ENCODE data around the gene SYT7. TPM values are rescaled to one million over a fixed set of nuclear protein-coding genes. Genes with fewer than 3 reads are reported as not detected.

The SYT7 gene
- polyA plus RNA-seq, 1 experiment = 0.04 TPM

GRCh38 chr11:61543606-61544306 lies 37.1 kb downstream of the SYT7 start:
- no peak overlapping the region for H3K4me3 ChIP-seq (ENCODE audit: low read depth, low read length)
- no peak for TF ChIP-seq CTCF (IDR thresholded peaks at IDR 0.05; ENCODE audit: insufficient read depth, low read depth, low read length)
- no peaks in the 10 kb centered on the region for H3K36me3 ChIP-seq (ENCODE audit: control insufficient read depth, insufficient read depth, low read length)
- H3K27me3 ChIP-seq (ENCODE audit: control insufficient read depth, insufficient read depth, low read length) = peaks cover 5% of the 10 kb centered on the region
- ChIA-PET CTCF (interaction anchor here (0.8 to 5.5 kb wide), 4 partner anchors 12 to 65 kb away, joined by 3 to 27 read pairs (median 13); no protein-coding TSS in a partner anchor), POLR2A (no interaction called here)
- no peak for DNase-seq (ENCODE audit: low read depth)

DNA sequence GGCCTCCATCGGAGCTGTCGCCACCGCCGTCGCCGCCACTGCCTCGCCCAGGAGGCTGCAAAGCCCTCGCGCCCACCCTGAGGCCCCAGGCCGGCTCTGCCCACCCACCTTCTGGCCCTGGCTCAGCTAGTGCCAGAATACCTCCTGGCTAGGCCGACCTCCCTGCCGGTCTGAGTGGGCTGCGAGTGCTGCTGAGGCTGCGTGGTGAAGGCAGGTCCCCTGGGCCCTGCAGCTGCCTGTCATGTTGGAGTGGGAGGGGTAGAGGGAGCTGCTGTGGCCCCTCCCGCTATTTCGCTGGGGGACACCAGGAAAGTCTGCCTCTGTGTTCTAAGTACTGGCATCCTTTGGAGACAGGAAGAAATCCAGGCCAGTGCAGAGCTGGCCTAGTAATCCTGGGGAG lies 38.2 kb downstream of the SYT7 start:
- ChIA-PET CTCF (interaction anchor here (1.0 to 5.5 kb wide), 6 partner anchors 11 to 85 kb away, joined by 3 to 27 read pairs (median 4); no protein-coding TSS in a partner anchor), POLR2A (no interaction called here)
- TF ChIP-seq CTCF (IDR thresholded peaks at IDR 0.05; ENCODE audit: insufficient read depth, low read depth, low read length) = no peak
- H3K27me3 ChIP-seq (ENCODE audit: control insufficient read depth, insufficient read depth, low read length) = peaks cover 5% of the 10 kb centered on the region
- no peak overlapping the region for H3K4me3 ChIP-seq (ENCODE audit: low read depth, low read length)
- no peak for DNase-seq (ENCODE audit: low read depth)
- H3K36me3 ChIP-seq (ENCODE audit: control insufficient read depth, insufficient read depth, low read length) = no peaks in the 10 kb centered on the region

- no peak overlapping the region for H3K4me3 ChIP-seq (ENCODE audit: low read depth, low read length)
- DNase-seq (ENCODE audit: low read depth) = no peak
- TF ChIP-seq CTCF (IDR thresholded peaks at IDR 0.05; ENCODE audit: insufficient read depth, low read depth, low read length) = no peak
- no peaks in the 10 kb centered on the region for H3K36me3 ChIP-seq (ENCODE audit: control insufficient read depth, insufficient read depth, low read length)
- peaks cover 5% of the 10 kb centered on the region for H3K27me3 ChIP-seq (ENCODE audit: control insufficient read depth, insufficient read depth, low read length)
- POLR2A ChIA-PET = no interaction called here
- CTCF ChIA-PET = interaction anchor here (1.1 to 5.5 kb wide), 6 partner anchors 10 to 96 kb away, joined by 3 to 27 read pairs (median 5); no protein-coding TSS in a partner anchor
These were observed 38.8 kb downstream of the SYT7 start for GRCh38 chr11:61542024-61542461.

DNA sequence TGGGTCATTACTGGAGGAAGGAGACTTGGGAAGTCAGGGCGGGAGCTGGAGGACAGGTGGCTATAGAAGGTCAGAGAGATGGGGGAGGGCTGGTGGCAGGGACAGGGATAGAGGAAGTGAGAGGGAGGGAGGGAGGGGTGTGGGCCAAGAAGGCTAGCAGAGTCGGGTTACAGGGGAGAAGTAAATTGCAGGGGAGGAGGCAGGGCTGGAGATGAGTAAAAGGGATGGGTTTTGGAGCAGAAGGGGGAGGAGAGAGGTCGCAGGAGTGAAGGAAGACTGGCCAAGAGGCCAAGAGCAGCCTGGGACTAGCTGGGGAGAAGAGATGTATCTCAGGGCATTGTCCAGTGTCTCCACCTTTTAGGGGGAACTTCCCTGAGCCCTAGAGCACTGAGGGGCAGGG lies 39.3 kb downstream of the SYT7 start:
- Histone ChIP-seq H3K27me3 (ENCODE audit: control insufficient read depth, insufficient read depth, low read length) (peaks cover 5% of the 10 kb centered on the region), H3K4me3 (ENCODE audit: low read depth, low read length) (no peak overlapping the region), H3K36me3 (ENCODE audit: control insufficient read depth, insufficient read depth, low read length) (no peaks in the 10 kb centered on the region)
- CTCF ChIA-PET = interaction anchor here (1.3 to 5.5 kb wide), 6 partner anchors 10 to 96 kb away, joined by 3 to 27 read pairs (median 5); no protein-coding TSS in a partner anchor
- POLR2A ChIA-PET = no interaction called here
- TF ChIP-seq CTCF (IDR thresholded peaks at IDR 0.05; ENCODE audit: insufficient read depth, low read depth, low read length) = no peak
- DNase-seq (ENCODE audit: low read depth) = no peak

DNA sequence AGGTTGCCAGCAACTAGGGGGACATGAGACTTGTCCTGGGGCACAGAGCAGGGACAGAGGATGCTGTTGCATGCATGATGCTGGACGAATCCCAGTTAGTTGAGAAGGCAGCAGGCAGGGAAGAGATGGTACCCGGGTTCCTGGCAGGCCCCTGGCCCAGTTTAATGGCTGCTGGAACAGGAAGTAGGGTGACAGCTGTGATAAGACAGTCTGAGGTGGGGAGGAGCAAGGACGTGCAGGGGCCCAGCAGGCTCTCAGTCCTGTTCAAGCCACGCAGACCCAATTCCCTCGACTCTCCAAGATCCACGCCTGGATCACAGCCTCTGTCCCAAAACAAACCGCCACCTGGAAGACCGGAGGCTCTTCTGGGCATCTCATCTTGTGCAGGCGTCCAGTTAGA lies 40.3 kb downstream of the SYT7 start:
- Histone ChIP-seq H3K27me3 (ENCODE audit: control insufficient read depth, insufficient read depth, low read length) (peaks cover 5% of the 10 kb centered on the region), H3K4me3 (ENCODE audit: low read depth, low read length) (no peak overlapping the region), H3K36me3 (ENCODE audit: control insufficient read depth, insufficient read depth, low read length) (no peaks in the 10 kb centered on the region)
- ChIA-PET POLR2A (no interaction called here), CTCF (interaction anchor here (1.3 to 1.6 kb wide), 3 partner anchors 12 to 95 kb away, joined by 4 to 10 read pairs (median 5); no protein-coding TSS in a partner anchor)
- DNase-seq (ENCODE audit: low read depth) = no peak
- no peak for TF ChIP-seq CTCF (IDR thresholded peaks at IDR 0.05; ENCODE audit: insufficient read depth, low read depth, low read length)

Data from BJ (cell line).